Right atrium auricular region (tissue), 2 donors: ENCODE results near the gene MRPL52. TPM values are rescaled to one million over a fixed set of nuclear protein-coding genes. Genes with fewer than 3 reads are reported as not detected.
"Not testable (repeated sequence)": the region's sequence is repeated elsewhere in the genome, so short reads cannot be mapped to it uniquely, and the experiment has no call there.

Experiments used
- DNase-seq: peaks from one replicate; pipeline ENCODE4 v3.0.0-alpha.2; 2019; ENCODE audit warnings: low spot score
- H3K27ac ChIP-seq, 2 donors: fragments of 200-600 bp; sonication (generic); 1 replicate in 1 of 2; 2 replicates in 1 of 2; pipeline ENCODE4 v1.5.1; 2016 to 2019
- H3K27me3 ChIP-seq, 2 donors: fragments of 200-600 bp; sonication (generic); one replicate each; pipeline versions ENCODE4 v1.5.1 to v1.6.0; 2017 to 2019
- H3K36me3 ChIP-seq: fragments of 200-600 bp; sonication (generic); one replicate; pipeline ENCODE4 v1.5.1; 2016
- H3K4me1 ChIP-seq, 2 donors: fragments of 200-600 bp; sonication (generic); one replicate each; pipeline versions ENCODE4 v1.5.1 to v1.6.0; 2017 to 2019
- H3K4me3 ChIP-seq, 2 donors: fragments of 200-600 bp; sonication (generic); 1 replicate in 1 of 2; 2 replicates in 1 of 2; pipeline ENCODE4 v1.5.1; 2017 to 2019; ENCODE audit warnings: mild to moderate bottlenecking in 1 of 2, moderate library complexity in 1 of 2
- H3K9me3 ChIP-seq, 2 donors: fragments of 200-600 bp; sonication (generic); one replicate each; pipeline ENCODE4 v1.5.1; 2019
- total RNA-seq, 2 donors: library from RNA; depleted of rRNA; stranded (reverse); fragments of >200 nt; gene quantifications; one replicate each; pipeline ENCODE4 v1.1.0, GENCODE V29; 2016
- TF ChIP-seq, protein P1 (sequence below), 2 donors: fragments of 200-600 bp; sonication (generic); IDR thresholded peaks; one replicate each; pipeline ENCODE4 v1.5.1; 2019; ENCODE audit warnings: antibody characterized with exemption in 2 of 2

MRPL52 gene
- total RNA-seq, 2 donors from 2014 or later, result 59.4 to 168 TPM

DNA sequence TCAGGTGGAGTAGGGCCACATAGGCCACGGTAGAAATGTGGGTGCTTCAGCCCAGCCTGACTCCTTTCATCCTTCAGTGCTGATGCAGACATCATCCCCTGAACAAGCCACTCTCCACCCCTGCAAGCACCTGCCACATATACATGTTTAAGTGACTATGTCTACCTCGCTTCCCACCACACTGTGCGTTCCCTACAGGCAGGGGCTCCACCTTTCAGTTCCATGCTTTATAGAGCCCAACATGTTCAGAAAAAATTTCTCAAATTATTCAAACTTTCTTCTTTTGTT lies 26.1 kb upstream of the MRPL52 start:
- no peak for DNase-seq
- TF ChIP-seq, protein P1, sequence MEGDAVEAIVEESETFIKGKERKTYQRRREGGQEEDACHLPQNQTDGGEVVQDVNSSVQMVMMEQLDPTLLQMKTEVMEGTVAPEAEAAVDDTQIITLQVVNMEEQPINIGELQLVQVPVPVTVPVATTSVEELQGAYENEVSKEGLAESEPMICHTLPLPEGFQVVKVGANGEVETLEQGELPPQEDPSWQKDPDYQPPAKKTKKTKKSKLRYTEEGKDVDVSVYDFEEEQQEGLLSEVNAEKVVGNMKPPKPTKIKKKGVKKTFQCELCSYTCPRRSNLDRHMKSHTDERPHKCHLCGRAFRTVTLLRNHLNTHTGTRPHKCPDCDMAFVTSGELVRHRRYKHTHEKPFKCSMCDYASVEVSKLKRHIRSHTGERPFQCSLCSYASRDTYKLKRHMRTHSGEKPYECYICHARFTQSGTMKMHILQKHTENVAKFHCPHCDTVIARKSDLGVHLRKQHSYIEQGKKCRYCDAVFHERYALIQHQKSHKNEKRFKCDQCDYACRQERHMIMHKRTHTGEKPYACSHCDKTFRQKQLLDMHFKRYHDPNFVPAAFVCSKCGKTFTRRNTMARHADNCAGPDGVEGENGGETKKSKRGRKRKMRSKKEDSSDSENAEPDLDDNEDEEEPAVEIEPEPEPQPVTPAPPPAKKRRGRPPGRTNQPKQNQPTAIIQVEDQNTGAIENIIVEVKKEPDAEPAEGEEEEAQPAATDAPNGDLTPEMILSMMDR (IDR thresholded peaks at IDR 0.05), result no peak
- Histone ChIP-seq H3K36me3 (no peaks in the 10 kb centered on the region), H3K4me1 (no peaks in the 10 kb centered on the region), H3K9me3 (no peaks in the 10 kb centered on the region), H3K27ac (no peak overlapping the region), H3K27me3 (no peaks in the 10 kb centered on the region), H3K4me3 (no peak overlapping the region)

DNA sequence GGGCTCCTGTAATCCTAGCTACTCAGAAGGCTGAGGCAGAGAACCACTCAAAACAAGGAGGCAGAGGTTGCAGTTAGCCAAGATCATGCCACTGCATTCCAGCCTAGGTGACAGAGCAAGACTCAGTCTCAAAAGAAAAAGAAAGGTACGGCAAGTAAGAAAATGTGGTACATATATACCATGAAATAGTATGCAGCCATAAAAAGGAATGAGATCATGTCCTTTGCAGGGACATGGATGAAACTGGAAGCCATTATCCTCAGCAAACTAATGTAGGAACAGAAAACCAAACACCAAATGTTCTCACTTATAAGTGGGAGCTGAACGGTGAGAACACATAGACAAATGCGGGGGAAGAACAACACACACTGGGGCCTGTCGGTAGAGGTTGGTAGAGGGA lies 24.5 kb upstream of the MRPL52 start:
- H3K27me3 ChIP-seq, H3K36me3 ChIP-seq, H3K27ac ChIP-seq, H3K4me3 ChIP-seq, H3K4me1 ChIP-seq, H3K9me3 ChIP-seq, DNase-seq: not testable (repeated sequence)

DNA sequence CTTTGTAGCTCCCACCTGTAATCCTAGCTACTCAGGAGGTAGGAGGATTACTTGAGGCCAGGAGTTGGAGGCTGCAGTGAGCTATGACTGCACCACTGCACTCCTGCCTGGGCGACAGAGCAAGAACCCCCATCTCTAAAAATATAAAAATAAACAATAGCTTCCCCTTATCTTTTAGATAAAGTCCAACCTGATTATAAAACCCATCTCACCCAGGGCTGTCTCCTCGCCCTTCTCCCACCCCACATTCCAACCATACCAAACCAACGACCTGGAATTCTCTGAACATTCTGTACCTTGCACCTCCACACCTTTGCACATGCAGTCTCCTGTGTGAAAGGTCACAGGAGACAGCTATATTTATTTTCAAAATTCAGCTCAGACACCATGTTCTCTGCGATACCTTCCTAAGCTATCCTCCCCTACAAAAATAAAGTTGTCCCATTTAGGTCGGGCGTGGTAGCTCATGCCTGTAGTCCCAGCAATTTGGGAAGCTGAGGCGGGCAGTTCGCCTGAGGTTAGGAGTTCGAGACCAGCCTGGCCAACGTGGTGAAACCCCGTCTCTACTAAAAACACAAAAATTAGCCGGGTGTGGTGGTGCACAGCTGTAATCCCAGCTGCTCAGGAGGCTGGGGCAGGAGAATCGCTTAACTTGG lies 22.1 kb upstream of the MRPL52 start:
- no peaks in the 10 kb centered on the region for H3K9me3 ChIP-seq
- H3K27me3 ChIP-seq, result no peaks in the 10 kb centered on the region
- TF ChIP-seq, protein P1 (IDR thresholded peaks at IDR 0.05), result no peak
- H3K4me1 ChIP-seq, result no peaks in the 10 kb centered on the region
- DNase-seq, result no peak
- H3K36me3 ChIP-seq, result no peaks in the 10 kb centered on the region
- no peak overlapping the region for H3K4me3 ChIP-seq
- no peak overlapping the region for H3K27ac ChIP-seq

DNA sequence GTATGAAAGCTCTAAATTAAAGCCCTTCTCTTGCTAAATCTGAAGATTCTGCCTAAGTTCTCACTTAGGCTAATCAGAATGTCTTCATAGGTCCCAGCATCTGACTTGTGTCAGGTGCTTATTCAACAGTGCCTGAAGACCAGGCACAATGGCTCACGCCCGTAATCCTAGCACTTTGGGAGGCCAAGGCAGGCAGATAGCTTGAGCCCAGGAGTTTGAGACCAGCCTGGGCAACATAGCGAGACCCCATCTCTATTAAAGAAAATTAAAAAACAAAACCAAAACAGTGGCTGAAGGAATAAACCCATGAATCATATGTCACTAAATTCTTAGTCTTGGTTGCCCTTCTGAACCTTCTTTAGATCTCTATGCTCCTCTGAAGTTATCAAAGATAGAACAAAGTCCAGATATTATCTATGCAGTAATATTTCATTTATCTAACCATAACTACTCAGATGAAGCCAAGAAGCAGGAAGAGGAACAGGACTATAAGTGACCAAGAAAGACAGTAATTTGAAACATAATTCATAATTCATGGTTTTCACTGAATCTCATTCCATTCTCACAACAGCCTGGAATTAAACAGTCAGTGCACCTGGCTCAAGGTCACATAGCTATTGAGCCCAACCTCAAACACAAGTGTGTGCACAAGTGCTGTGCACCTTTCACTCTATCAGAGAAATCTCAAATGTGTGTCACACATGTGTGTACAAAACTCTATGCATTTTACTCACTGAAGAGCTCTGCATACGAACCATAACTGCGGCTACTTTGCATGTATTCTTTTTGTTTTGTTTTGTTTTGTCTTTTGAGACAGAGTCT lies 21.1 kb upstream of the MRPL52 start:
- Histone ChIP-seq H3K27me3 (no peaks in the 10 kb centered on the region), H3K4me3 (no peak overlapping the region), H3K36me3 (no peaks in the 10 kb centered on the region), H3K9me3 (no peaks in the 10 kb centered on the region), H3K4me1 (no peaks in the 10 kb centered on the region), H3K27ac (no peak overlapping the region)
- no peak for DNase-seq
- TF ChIP-seq, protein P1 (IDR thresholded peaks at IDR 0.05), result no peak

DNA sequence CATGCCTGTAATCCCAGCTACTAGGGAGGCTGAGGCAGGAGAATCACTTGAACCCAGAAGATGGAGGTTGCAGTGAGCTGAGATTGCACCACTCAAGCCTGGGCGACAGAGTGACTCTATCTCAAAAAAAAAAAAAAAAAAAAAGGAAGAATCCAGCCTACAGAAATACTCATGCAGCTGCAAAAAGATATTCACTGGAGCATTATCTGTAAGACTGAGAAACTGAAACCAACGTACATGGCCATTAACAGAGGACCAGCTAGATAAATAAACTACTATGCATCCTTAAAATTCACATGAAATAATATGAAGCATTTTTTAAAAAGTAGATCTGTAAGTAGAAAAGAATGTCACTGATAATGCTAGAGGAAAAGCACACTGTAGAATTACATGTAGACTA lies 18.0 kb upstream of the MRPL52 start:
- H3K36me3 ChIP-seq, result no peaks in the 10 kb centered on the region
- no peaks in the 10 kb centered on the region for H3K4me1 ChIP-seq
- H3K27ac ChIP-seq, result no peak overlapping the region
- TF ChIP-seq, protein P1 (IDR thresholded peaks at IDR 0.05), result no peak
- no peak for DNase-seq
- no peaks in the 10 kb centered on the region for H3K9me3 ChIP-seq
- H3K27me3 ChIP-seq, result no peaks in the 10 kb centered on the region
- H3K4me3 ChIP-seq, result no peak overlapping the region

DNA sequence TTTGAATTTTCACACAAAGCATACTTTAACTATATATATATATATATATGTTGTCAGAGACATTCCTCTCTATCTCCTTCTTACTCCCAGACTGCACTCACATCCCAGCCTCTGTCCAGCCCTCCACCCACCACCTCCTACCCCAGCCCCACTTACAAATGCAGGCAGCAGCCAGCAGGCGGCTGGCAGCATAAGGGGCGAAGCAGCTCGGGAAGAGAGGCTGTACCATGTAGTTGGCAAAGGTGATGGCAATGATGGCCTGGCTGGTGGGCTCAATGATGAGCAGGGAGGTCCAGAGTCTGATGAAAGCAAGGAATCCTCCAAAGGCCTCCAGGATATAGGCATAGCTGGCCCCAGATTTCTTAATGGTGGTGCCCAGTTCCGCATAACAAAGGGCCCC lies 16.9 kb upstream of the MRPL52 start:
- Histone ChIP-seq H3K27me3 (no peaks in the 10 kb centered on the region), H3K36me3 (no peaks in the 10 kb centered on the region), H3K9me3 (no peaks in the 10 kb centered on the region), H3K4me1 (peaks cover 0 to 1% of the 10 kb centered on the region in 2 donors), H3K27ac (no peak overlapping the region), H3K4me3 (no peak overlapping the region)
- DNase-seq, result no peak
- TF ChIP-seq, protein P1 (IDR thresholded peaks at IDR 0.05), result no peak
